Measurements from ENCODE around the gene SIPA1L3. TPM values are rescaled to one million over a fixed set of nuclear protein-coding genes. Genes with fewer than 3 reads are reported as not detected.

The SIPA1L3 gene
- polyA plus RNA-seq, 12 donors: 6.8 to 24.9 (median 9.1) TPM; not detected in 1

DNA sequence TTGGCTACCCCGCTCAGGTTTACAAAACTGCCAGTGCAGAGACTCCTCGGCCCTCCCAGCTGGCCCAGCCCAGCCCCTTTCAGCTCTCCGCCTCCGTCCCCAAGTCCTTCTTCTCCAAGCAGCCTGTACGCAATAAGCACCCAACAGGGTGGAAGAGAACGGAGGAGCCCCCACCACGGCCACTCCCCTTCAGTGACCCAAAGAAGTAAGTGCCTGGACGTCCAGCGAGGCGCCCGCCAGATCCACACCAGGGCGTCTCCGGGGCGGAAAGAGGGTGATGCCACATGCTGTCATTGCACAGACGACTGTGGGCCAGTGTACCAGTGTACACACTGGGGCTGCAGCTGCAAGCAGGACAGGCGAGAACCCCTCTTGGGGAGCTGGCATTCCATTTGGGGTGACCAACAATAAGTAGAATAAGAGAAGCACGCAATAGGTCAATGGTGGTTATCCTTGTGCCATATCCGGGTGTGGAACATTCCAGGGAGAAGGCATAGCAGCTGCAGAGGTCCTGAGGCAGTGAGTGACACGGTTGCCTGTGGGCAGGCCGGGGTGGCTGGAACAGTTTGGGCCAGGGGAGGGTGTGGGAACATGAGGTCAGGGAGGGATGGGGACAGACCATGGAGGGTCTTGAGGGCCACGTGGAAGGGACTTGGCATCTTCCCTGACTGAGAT is 275.7 kb downstream of the SIPA1L3 start:
- DNase-seq: no peak

DNA sequence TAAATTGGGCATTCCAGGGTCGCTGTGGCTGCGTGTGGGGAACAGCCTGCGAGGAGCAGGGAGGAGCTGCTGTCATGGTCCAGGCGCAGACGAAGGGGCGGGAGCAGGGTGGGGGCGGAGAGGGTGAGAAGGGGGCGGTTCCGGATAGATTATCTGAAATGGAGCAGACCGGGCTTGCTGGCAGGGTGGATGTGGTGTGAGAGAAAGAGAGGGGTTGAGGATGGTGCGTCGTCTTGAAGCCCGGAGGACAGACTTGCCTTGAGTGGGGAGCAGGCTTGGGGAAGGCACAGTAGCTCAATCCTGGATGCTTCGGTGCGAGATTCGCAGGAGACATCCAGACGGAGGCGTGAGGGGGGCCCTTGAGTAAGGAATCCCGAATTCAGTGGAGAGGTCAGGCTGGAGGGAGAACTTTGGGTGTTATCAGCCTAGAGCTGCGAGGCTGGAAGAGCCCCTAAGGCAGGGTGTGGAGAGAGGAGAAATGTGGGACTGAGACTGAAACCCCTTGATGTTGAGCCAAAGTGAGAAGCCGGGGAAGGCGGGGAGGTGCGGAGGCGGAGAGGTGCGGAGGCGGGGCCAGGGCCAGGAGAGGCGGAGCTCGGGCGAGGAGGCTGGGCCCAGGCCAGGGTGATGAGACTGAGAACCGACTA is 276.4 kb downstream of the SIPA1L3 start:
- peak; percentile 46 for DNase-seq

DNA sequence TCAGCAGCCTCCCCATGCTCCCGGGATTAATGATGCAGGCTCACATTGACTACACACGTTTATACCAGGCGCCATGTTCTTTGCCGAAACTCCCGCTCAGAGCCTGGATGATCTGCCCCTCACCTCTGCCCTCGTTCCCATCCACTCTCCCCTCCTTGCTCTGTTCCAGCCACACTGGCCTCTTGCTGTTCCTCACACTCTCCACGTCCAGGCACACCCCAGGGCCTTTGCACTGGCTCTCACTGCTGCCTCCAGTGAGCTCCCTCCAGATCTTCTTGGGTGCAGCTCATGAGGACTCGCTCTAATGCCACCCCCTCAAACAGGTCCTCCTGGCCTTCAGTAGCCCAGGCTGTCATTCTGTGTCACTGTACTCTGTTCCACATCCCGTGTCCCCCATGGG is 277.8 kb downstream of the SIPA1L3 start:
- DNase-seq: no peak

GRCh38 chr19:38185562-38185961 is 278.6 kb downstream of the SIPA1L3 start:
- DNase-seq: no peak

GRCh38 chr19:38190061-38190460 is 283.1 kb downstream of the SIPA1L3 start:
- no peak for DNase-seq

GRCh38 chr19:38190793-38191192 is 283.8 kb downstream of the SIPA1L3 start:
- DNase-seq: no peak

- DNase-seq: no peak
Measured at GRCh38 chr19:38191747-38192146, 284.7 kb downstream of the SIPA1L3 start.

DNA sequence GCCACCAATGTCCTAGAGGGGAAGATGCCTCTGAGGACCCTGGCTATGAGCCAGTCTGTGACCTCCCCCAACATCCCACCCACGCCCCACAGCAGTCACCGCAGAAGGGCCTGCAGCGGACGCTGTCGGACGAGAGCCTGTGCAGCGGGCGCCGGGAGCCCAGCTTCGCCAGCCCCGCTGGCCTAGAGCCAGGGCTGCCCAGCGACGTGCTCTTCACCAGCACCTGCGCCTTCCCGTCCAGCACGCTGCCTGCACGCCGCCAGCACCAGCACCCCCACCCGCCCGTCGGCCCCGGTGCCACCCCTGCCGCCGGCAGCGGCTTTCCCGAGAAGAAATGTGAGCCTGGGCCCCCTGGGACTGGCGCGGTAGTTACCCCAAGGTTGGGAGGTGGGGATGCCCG is 286.4 kb downstream of the SIPA1L3 start:
- no peak for DNase-seq

GRCh38 chr19:38194061-38194701 is 287.2 kb downstream of the SIPA1L3 start:
- no peak for DNase-seq

- no peak for DNase-seq
Measured at GRCh38 chr19:38195237-38195636, 288.2 kb downstream of the SIPA1L3 start.

- DNase-seq: no peak
Measured at GRCh38 chr19:38196245-38196837, 289.3 kb downstream of the SIPA1L3 start.

DNA sequence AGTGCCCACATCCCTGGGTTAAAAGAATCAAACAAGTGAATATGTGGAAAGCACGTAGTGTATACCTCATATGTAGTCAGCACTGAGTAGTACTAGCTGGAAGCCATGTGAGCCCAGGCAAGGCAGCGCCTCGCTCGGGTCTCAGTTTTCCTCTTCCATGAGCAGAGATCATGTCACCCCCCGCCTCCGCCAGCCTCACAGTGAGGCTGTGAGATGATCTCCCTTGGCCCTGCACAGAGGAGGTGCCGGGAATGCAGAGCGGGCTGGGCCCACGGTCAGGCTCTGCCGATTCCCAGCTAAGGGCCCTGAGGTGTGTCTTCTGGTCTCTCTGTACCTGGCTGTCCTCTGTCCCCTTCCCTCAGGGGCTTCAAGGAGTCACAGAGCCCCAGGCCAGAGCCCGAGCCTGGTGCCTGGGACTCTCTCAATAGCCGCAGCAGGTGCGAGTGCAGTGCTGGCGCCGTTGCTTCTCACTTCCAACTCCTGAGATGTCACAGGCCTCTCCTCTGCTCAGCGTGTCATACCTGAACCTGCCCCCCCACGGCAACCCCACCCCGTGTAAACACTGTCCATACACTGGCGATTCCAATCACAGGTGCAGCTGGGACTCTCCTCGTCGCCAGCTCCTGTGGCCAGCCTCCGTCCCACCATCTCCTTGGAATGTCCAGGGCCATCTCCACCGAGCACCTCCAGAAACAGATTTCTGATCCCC is 290.1 kb downstream of the SIPA1L3 start:
- DNase-seq: no peak

DNA sequence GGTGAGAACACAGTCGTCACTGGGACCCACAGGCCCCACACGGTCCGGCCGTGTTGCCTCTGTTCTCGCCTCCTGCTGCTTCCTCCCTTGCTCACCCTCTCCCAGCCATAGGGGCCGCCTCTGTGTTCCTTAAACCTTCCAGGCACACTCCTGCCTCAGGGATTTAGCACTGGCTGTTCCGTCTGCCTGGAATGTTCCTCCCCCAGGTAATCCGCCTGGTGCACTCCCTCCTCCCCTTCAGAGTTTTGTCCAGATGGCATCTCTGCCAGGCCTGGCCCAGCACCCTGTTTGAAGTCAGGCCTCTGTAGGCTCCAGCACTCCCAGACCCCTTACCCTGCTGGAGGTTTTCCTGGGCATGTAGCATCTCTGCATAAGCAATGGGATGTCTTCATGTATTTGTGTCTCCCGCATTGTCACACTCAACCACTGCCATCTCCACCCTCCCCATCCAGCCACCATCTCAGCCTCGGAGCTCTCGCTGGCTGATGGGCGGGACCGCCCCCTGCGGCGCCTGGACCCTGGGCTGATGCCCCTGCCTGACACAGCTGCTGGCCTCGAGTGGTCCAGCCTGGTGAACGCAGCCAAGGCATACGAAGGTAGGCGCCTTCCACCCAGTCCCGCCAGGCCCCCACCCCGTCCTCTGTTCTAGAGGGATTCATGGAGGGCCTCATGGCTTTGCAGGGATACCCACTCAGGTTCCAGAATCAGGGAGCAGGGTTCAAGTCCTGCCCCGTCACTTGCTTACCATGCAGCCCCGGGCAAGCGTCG is 291.1 kb downstream of the SIPA1L3 start:
- no peak for DNase-seq

- DNase-seq: no peak
Measured at GRCh38 chr19:38199340-38199739, 292.3 kb downstream of the SIPA1L3 start.

DNA sequence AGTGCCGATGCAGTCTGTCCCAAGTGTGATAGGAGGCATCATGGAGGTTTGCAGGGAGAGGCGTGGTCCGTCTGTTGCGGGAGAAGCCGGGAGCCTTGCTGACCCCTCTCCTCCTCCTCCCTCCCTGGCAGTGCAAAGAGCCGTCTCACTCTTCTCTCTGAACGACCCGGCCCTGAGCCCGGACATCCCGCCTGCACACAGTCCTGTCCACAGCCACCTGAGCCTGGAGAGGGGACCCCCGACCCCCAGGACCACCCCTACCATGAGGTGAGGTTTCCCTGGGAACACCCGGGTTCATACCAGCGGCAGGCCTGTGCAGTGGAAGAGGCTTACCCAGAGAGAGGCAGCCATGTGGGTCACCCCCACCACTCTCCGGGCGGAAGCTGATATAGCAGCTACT is 294.7 kb downstream of the SIPA1L3 start:
- no peak for DNase-seq

DNA sequence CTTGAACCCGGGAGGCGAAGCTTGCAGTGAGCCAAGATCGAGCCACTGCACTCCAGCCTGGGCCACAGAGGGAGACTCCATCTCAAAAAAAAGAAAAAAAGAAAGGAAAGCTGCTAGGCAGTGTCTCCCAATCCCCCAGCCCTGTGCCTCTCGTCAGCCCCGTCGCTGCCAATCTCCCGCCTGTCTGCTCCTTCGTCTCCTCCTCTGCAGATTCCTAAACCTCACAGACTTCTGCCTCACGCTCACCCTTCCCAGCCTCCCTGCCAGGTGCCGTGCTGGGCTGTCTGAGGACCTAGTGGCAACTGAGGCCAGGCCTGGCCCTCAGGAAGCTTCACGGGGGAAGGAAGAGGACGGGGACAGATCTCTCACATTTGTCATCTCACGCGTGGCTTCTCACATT is 295.5 kb downstream of the SIPA1L3 start:
- DNase-seq: no peak

- DNase-seq: no peak
Measured at GRCh38 chr19:38203197-38203596, 296.2 kb downstream of the SIPA1L3 start.

- no peak for DNase-seq
Measured at GRCh38 chr19:38204096-38204495, 297.1 kb downstream of the SIPA1L3 start.

DNA sequence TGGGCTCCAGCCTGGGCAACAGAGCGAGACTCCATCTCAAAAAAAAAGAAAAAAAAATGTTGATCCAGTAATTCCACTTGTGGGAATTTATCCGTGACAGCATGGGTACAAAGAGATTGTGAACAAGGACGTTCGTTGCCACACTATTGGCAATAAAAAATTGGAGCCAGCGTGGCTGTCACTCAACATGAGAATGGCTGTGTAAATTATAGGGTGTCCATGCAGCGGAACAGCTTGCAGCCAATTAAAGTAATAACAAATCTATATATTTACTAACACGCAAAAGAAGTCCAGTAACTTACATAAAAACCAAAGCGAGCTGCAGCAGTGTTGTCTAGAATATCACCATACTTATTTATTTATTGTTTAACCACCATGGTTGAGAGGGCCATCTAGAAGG is 297.7 kb downstream of the SIPA1L3 start:
- DNase-seq: no peak

- DNase-seq: no peak
Measured at GRCh38 chr19:38206006-38206745, 299.2 kb downstream of the SIPA1L3 start.

- no peak for DNase-seq
Measured at GRCh38 chr19:38206928-38207327, 299.9 kb downstream of the SIPA1L3 start.
